Dendritic cell treated with granulocyte-macrophage colony-stimulating factor and Interleukin-4, amounts not matched to agents 40 ng/mL and 50 ng/mL, for 4 days (primary cell): ENCODE measurements around the gene RTTN.
"Not testable (repeated sequence)": the region's sequence is repeated elsewhere in the genome, so short reads cannot be mapped to it uniquely, and the experiment has no call there.

ENCODE experiments used
- H3K27ac Mint-ChIP-seq: one replicate; pipeline ENCODE4 v1.8.0; 2022; ENCODE audit warnings: mild to moderate bottlenecking, mixed read lengths
- H3K27me3 Mint-ChIP-seq: one replicate; pipeline ENCODE4 v1.8.0; 2022; ENCODE audit warnings: mild to moderate bottlenecking, mixed read lengths
- H3K36me3 Mint-ChIP-seq: one replicate; pipeline ENCODE4 v1.8.0; 2022; ENCODE audit warnings: low read depth, mixed read lengths
- H3K4me1 Mint-ChIP-seq: one replicate; pipeline ENCODE4 v1.8.0; 2022; ENCODE audit warnings: low read depth, mixed read lengths
- H3K4me3 Mint-ChIP-seq: one replicate; pipeline ENCODE4 v1.8.0; 2022; ENCODE audit warnings: mild to moderate bottlenecking, moderate library complexity, mixed read lengths
- H3K9me3 Mint-ChIP-seq: one replicate; pipeline ENCODE4 v1.8.0; 2022; ENCODE audit warnings: mixed read lengths
- intact Hi-C: fragments of 100-400 bp; cut with micrococcal nuclease; formaldehyde crosslinking; loops from one replicate; pipeline ENCODE4 v1.15.0; 2022

Gene RTTN

DNA sequence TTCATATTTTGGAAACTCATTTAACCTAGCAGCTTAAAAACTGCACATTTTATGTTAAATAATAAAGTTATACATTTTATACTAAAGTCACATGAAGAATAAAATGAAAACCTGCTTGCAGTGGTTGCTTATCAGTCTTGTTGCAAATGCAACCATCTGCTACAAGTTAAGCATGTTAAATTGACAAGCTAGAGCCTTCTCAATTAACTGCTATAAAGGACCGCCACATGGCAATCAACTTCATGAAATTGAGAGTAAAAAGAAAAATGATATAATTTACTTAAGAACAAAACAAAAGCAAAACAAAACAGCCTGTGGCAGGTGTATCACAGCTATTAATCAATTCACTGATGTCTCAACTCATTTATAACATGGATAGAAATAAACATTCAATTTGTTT is 78.7 kb downstream of the RTTN start:
- Mint-ChIP-seq H3K27ac (no peak overlapping the region), H3K4me1 (no peaks in the 10 kb centered on the region), H3K27me3 (no peaks in the 10 kb centered on the region), H3K9me3 (no peaks in the 10 kb centered on the region), H3K4me3 (no peak overlapping the region), H3K36me3 (peaks cover 8% of the 10 kb centered on the region)
- intact Hi-C loops: no loop called here

DNA sequence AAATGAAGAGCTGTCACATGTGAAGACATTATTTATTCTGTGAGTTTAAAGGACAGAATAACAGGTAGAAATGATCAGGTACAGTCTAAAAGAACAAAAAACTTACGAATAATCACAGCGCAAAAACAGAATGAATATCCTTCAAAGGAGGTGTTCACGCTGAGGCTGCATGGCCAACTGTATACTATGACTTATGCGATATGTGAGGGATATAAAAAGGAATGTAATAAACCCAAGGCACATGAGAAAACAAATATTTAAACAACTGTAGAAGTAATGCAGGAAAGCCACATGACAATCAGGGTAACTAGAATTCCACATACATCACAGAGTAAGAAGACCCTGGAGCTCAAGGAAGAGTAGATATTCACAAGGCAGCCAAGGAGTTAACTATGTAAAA is 81.3 kb downstream of the RTTN start:
- intact Hi-C loops: no loop called here
- no peaks in the 10 kb centered on the region for H3K27me3 Mint-ChIP-seq
- no peak overlapping the region for H3K4me3 Mint-ChIP-seq
- H3K9me3 Mint-ChIP-seq: no peaks in the 10 kb centered on the region
- H3K4me1 Mint-ChIP-seq: no peaks in the 10 kb centered on the region
- no peak overlapping the region for H3K27ac Mint-ChIP-seq
- H3K36me3 Mint-ChIP-seq: no peaks in the 10 kb centered on the region

DNA sequence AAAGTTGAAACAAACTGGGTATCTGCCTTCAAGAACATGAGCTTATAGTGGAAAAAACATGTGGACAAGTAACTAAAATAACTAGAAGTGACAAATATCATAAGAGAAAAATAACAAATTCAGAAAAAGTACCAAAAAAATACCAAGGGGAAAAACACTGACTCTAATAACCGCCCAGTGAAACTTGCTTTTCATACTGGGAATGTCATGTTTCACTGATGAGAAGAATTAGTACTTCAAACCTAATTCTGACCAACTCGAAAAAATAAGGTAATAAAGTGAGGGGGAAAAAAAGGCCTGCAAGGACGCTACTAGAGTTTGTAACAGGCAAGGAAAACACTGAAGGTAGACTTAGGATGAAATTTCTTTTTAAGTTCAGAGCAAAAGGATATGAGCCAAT is 83.6 kb downstream of the RTTN start:
- Mint-ChIP-seq H3K36me3 (no peaks in the 10 kb centered on the region), H3K9me3 (no peaks in the 10 kb centered on the region), H3K27me3 (no peaks in the 10 kb centered on the region), H3K27ac (no peak overlapping the region), H3K4me3 (no peak overlapping the region), H3K4me1 (peaks cover 4% of the 10 kb centered on the region)
- intact Hi-C loops: no loop called here

DNA sequence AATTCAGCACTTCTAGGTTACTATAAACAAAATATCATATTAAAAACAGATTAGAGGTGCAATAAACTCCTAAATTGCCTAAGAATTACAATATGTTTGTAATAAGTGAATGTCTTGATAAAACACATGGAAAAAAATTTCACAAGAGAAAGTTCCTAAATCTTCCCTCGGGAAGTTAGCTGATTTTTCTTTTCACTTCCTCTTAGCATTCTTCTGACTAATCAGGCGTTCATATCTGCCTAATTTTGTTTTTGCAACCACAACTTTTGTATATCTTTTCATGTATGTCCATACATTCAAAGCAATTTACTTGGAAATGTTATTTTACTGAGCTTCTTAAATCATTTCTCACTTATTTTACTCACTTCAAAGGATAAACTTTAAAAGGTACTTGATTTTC is 88.5 kb downstream of the RTTN start:
- Mint-ChIP-seq H3K27me3 (no peaks in the 10 kb centered on the region), H3K4me1 (peaks cover 4% of the 10 kb centered on the region), H3K36me3 (peaks cover 18% of the 10 kb centered on the region), H3K27ac (no peak overlapping the region), H3K4me3 (no peak overlapping the region), H3K9me3 (no peaks in the 10 kb centered on the region)
- intact Hi-C loops: no loop called here

DNA sequence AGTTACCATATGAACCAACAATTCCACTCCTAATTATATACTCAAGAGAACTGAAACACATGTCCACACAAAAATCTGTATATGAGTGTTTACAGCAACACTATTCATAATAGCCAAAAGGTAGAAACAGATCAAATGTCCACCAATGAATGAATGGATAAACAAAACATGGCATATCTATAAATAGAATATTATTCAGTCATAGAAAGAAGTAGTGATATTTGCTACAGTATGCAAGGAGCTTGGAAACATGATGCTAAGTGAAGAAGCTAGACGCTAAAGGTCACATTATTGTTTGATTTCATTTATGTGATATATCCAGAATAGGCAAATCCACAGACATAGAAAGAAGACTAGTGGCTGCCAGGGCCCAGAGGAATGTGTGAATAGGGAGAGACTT is 92.0 kb downstream of the RTTN start:
- Mint-ChIP-seq H3K27ac (no peak overlapping the region), H3K36me3 (peaks cover 44% of the 10 kb centered on the region), H3K4me3 (no peak overlapping the region), H3K9me3 (peaks cover 8% of the 10 kb centered on the region), H3K27me3 (no peaks in the 10 kb centered on the region), H3K4me1 (peaks cover 4% of the 10 kb centered on the region)
- intact Hi-C loops: no loop called here

DNA sequence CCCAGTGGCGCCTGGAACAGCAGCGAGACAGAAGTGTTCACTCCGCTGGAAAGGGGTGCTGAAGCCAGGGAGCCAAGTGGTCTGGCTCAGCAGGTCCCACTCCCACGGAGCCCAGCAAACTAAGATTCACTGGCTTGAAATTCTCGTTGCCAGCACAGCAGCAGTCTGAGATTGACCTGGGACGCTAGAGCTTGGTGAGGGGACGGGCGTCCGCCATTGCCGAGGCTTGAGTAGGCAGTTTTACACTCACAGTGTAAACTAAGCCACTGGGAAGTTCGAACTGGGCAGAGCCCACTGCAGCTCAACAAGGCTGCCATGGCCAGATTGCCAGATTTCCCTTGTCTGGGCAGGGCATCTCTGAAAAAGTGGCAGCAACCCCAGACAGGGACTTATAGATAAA is 94.8 kb downstream of the RTTN start:
- H3K27me3 Mint-ChIP-seq: no peaks in the 10 kb centered on the region
- no peaks in the 10 kb centered on the region for H3K4me1 Mint-ChIP-seq
- H3K36me3 Mint-ChIP-seq: peaks cover 62% of the 10 kb centered on the region
- intact Hi-C loops: no loop called here
- H3K9me3 Mint-ChIP-seq: peaks cover 8% of the 10 kb centered on the region
- H3K27ac Mint-ChIP-seq: no peak overlapping the region
- no peak overlapping the region for H3K4me3 Mint-ChIP-seq

DNA sequence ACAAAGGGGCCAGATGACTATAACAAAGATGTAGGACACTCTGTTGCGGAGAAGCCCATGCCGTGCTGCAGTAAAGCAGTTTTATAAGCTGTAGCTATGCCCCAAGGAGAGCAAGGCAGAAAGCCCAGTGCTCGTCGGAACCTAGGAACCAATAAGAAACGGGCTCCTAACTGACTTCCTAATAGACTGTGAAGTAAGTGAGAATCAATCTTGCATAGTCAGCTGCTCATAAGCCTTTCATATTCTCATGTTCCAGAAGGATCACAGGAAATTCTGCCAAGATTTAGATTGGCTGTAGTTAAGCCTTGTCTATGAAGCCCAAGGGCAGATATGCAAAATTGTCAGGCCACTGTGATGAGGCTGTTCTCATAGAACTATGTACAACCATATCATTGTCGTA is 98.4 kb downstream of the RTTN start:
- H3K4me1 Mint-ChIP-seq: no peaks in the 10 kb centered on the region
- intact Hi-C loops: no loop called here
- no peak overlapping the region for H3K4me3 Mint-ChIP-seq
- H3K9me3 Mint-ChIP-seq: peaks cover 41% of the 10 kb centered on the region
- no peak overlapping the region for H3K27ac Mint-ChIP-seq
- H3K27me3 Mint-ChIP-seq: no peaks in the 10 kb centered on the region
- H3K36me3 Mint-ChIP-seq: peaks cover 80% of the 10 kb centered on the region

DNA sequence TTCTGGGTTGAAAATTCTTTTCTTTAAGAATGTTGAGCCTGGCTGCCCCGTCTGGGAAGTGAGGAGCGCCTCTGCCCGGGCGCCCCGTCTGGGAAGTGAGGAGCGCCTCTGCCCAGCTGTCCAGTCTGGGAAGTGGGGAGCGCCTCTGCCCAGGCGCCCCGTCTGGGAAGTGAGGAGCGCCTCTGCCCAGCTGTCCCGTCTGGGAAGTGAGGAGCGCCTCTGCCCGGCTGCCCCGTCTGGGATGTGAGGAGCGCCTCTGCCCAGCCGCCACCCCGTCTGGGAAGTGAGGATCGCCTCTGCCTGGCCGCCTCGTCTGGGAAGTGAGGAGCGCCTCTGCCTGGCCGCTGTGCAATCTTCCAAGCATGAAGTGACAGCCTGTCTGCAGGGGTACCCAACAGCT is 102.6 kb downstream of the RTTN start:
- Mint-ChIP-seq H3K9me3 (peaks cover 70% of the 10 kb centered on the region), H3K36me3 (peaks cover 59% of the 10 kb centered on the region)
- H3K27me3 Mint-ChIP-seq, H3K4me3 Mint-ChIP-seq, intact Hi-C loops, H3K27ac Mint-ChIP-seq, H3K4me1 Mint-ChIP-seq: not testable (repeated sequence)

DNA sequence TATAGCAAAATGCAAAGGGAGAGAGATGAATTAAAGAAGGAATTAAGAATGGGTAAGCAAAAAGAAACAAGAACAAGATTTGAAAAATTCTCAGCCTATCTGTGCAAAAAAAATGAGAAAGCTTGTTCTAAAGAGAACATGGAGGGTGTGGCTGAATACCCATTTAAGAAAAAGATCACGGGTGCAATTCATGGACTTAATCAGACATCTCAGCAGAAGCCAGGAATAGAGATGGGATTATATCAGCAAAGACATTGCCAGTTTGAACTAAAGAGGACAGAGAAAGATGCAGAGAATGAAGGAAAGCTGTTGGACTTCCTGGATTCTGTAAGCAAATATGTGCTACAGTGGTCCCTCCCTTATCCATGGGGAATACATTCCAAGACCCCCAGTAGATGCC is 115.6 kb downstream of the RTTN start:
- peaks cover 5% of the 10 kb centered on the region for H3K9me3 Mint-ChIP-seq
- no peak overlapping the region for H3K27ac Mint-ChIP-seq
- no peak overlapping the region for H3K4me3 Mint-ChIP-seq
- intact Hi-C loops: no loop called here
- no peaks in the 10 kb centered on the region for H3K4me1 Mint-ChIP-seq
- no peaks in the 10 kb centered on the region for H3K36me3 Mint-ChIP-seq
- no peaks in the 10 kb centered on the region for H3K27me3 Mint-ChIP-seq

DNA sequence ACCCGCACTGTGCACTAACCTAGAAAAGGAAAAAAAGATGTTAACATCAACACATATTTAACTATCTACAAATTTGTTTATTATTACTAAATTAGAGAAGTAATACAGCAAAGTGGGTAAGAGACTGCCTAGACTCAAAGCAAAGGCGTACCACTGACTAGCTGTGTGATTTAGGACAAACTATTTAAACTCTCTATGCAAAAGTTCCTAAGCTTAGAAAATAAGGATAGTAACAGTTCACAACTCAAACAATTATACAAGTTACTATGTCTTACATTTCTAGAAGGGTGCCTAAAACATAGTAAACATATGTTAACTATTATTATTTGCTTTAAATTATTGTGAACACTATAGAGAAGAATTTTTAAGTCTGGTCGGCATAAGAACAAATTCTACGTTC is 119.4 kb downstream of the RTTN start:
- Mint-ChIP-seq H3K36me3 (no peaks in the 10 kb centered on the region), H3K4me1 (no peaks in the 10 kb centered on the region), H3K9me3 (no peaks in the 10 kb centered on the region), H3K27ac (no peak overlapping the region), H3K27me3 (no peaks in the 10 kb centered on the region), H3K4me3 (no peak overlapping the region)
- intact Hi-C loops: loop anchor here (2.0 kb wide), 1 partner anchor 1239 kb away; no protein-coding TSS in a partner anchor

DNA sequence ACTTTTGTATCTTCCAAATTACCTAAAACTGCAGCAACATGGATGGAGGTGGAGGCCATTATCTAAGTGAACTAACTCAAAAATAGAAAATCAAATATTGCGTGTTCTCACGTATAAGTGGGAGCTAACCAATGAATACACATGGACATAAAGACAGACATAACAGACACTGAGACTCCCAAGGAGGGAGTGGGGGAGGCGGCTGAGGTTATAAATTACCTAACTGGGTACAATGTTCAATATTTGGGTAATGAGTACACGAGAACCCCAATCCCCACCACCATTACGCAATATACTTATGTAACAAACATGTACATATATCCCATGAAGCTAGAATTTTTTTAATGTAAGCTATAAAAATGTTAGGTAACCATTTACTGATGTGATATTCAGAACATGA is 119.8 kb downstream of the RTTN start:
- Mint-ChIP-seq H3K4me1 (no peaks in the 10 kb centered on the region), H3K27me3 (no peaks in the 10 kb centered on the region), H3K36me3 (no peaks in the 10 kb centered on the region), H3K27ac (no peak overlapping the region), H3K4me3 (no peak overlapping the region), H3K9me3 (no peaks in the 10 kb centered on the region)
- intact Hi-C loops: loop anchor here (2.0 kb wide), 1 partner anchor 1239 kb away; no protein-coding TSS in a partner anchor

DNA sequence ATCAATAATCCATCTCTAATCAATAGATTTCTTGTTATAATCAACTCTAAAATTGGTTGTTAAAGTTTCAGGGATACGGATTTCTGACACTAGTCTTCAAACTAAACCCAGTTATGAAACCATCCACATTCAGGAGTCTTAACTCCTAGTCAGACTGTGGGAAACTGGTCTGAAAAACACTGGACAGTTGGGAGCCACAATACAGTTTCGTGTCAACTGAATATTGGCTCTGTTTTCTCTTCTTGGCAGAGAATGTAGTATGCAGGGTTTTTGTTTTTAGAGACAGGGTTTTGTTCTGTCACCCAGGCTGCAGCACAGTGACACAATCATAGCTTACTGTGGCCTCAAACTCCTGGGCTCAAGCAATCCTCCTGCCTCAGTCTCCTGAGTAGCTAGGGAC is 123.1 kb downstream of the RTTN start:
- no peaks in the 10 kb centered on the region for H3K36me3 Mint-ChIP-seq
- intact Hi-C loops: no loop called here
- no peaks in the 10 kb centered on the region for H3K9me3 Mint-ChIP-seq
- H3K4me1 Mint-ChIP-seq: no peaks in the 10 kb centered on the region
- H3K27me3 Mint-ChIP-seq: no peaks in the 10 kb centered on the region
- no peak overlapping the region for H3K4me3 Mint-ChIP-seq
- H3K27ac Mint-ChIP-seq: no peak overlapping the region

DNA sequence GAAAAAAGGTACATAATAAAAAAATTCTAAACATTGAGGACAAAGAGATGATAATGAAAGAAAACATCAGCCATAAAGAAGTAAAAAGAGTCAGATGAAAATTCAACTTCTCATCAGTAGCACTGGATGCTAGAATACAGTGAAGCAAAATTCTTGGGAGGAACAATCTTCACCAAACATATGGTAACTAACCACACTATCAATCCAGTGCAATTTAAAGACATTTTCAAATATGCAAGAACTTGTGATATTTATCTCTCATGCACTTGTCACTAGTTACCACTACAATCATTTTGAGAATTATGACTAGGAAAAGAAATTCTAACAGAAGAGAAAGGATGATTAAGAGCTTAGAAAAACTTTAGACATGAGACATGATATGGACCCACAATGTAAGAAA is 127.4 kb downstream of the RTTN start:
- intact Hi-C loops: no loop called here
- H3K27me3 Mint-ChIP-seq: no peaks in the 10 kb centered on the region
- no peaks in the 10 kb centered on the region for H3K9me3 Mint-ChIP-seq
- no peak overlapping the region for H3K27ac Mint-ChIP-seq
- no peak overlapping the region for H3K4me3 Mint-ChIP-seq
- no peaks in the 10 kb centered on the region for H3K4me1 Mint-ChIP-seq
- no peaks in the 10 kb centered on the region for H3K36me3 Mint-ChIP-seq

DNA sequence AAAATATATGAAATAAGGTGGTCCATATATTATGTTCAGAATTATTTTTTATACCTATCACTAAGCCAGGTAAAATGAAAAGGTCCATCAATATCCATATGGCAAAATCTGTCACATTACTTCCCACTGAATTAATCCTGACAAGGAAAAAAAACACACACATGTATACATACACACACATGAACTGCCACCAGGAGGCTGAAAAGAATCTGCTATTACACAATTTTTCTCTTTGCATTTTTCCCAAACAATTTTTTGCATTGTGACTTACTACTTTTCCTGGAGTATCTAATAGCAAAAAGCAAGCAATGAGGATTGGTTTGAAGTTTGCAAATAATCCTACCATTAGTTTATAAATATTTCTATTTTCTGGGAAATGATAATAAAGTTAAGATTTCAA is 129.6 kb downstream of the RTTN start:
- Mint-ChIP-seq H3K36me3 (no peaks in the 10 kb centered on the region), H3K27ac (no peak overlapping the region), H3K9me3 (no peaks in the 10 kb centered on the region), H3K4me1 (no peaks in the 10 kb centered on the region), H3K4me3 (no peak overlapping the region), H3K27me3 (no peaks in the 10 kb centered on the region)
- intact Hi-C loops: no loop called here

DNA sequence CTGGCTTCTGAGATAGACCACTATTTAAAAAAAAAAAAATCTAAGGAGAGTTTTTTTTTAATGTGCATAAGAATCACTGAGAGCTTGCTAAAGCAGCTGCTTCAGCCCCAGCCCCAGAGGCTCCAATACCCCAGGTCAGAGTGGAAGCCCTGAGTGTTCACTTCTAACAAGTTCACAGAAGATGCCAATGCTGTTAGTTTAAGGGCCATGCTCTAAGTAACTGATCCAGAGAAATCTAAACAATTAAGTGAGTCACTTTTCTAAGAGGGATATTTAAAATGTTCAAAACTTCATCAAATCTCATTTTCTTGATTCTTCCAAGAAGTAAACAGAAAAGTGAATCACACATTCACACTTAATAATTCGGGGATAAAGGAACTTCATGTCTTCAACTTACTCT is 131.4 kb downstream of the RTTN start:
- no peaks in the 10 kb centered on the region for H3K36me3 Mint-ChIP-seq
- intact Hi-C loops: loop anchor here (5.0 kb wide), 1 partner anchor 132 kb away; no protein-coding TSS in a partner anchor

More for the DNA sequence above, 131.4 kb downstream of the RTTN start:
- H3K4me1 Mint-ChIP-seq: no peaks in the 10 kb centered on the region
- H3K4me3 Mint-ChIP-seq: no peak overlapping the region
- H3K27ac Mint-ChIP-seq: no peak overlapping the region
- no peaks in the 10 kb centered on the region for H3K9me3 Mint-ChIP-seq
- H3K27me3 Mint-ChIP-seq: no peaks in the 10 kb centered on the region
